Measurements from ENCODE around the gene TMEM156.

DNA sequence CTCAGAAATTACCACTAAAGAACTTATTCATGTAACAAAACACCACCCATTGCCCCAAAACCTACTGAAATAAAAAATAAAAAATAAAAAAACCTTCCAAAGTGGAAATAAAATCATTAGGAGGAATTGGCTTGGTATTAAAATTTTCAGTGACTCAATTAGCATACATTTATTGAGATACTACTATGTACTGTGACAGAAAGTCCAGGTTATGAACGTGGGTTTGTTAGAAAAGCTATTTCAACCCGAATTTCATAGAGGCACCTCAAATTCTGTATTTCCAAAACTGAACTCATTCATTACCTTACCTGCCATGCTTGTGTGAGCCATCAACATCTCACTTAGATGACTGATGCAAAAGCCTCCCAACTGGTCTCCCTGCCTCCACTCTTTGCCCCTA is 46.6 kb upstream of the TMEM156 start:
- TF ChIP-seq, protein P1, sequence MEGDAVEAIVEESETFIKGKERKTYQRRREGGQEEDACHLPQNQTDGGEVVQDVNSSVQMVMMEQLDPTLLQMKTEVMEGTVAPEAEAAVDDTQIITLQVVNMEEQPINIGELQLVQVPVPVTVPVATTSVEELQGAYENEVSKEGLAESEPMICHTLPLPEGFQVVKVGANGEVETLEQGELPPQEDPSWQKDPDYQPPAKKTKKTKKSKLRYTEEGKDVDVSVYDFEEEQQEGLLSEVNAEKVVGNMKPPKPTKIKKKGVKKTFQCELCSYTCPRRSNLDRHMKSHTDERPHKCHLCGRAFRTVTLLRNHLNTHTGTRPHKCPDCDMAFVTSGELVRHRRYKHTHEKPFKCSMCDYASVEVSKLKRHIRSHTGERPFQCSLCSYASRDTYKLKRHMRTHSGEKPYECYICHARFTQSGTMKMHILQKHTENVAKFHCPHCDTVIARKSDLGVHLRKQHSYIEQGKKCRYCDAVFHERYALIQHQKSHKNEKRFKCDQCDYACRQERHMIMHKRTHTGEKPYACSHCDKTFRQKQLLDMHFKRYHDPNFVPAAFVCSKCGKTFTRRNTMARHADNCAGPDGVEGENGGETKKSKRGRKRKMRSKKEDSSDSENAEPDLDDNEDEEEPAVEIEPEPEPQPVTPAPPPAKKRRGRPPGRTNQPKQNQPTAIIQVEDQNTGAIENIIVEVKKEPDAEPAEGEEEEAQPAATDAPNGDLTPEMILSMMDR (IDR thresholded peaks at IDR 0.05) = no peak
- TF ChIP-seq POLR2AphosphoS5 (IDR thresholded peaks at IDR 0.05) = no peak
